Tibial nerve (tissue), 4 donors: ENCODE data around the gene GPAT3.

Experiments used
- EP300 ChIP-seq, 2 donors: sonication (generic); formaldehyde crosslinking; IDR thresholded peaks; one replicate each; pipeline ENCODE4 v1.6.1; 2017; ENCODE audit warnings: antibody characterized with exemption in 2 of 2, mild to moderate bottlenecking in 1 of 2
- POLR2A ChIP-seq, 2 donors: fragments of 450-650 bp; IDR thresholded peaks; one replicate each; pipeline ENCODE4 v1.6.1; 2017; ENCODE audit warnings: antibody characterized with exemption in 2 of 2, mild to moderate bottlenecking in 2 of 2, moderate library complexity in 2 of 2
- TF ChIP-seq, protein P1 (sequence below), 5 experiments: fragments of 200-600 bp in 3 of 5; fragments of 450-650 bp in 2 of 5; sonication (generic) in 3 of 5; IDR thresholded peaks; one replicate each; pipeline ENCODE4 v1.5.1; 2016 to 2019; ENCODE audit warnings: antibody characterized with exemption in 5 of 5, mild to moderate bottlenecking in 3 of 5, moderate library complexity in 2 of 5

- TF ChIP-seq, protein P1, sequence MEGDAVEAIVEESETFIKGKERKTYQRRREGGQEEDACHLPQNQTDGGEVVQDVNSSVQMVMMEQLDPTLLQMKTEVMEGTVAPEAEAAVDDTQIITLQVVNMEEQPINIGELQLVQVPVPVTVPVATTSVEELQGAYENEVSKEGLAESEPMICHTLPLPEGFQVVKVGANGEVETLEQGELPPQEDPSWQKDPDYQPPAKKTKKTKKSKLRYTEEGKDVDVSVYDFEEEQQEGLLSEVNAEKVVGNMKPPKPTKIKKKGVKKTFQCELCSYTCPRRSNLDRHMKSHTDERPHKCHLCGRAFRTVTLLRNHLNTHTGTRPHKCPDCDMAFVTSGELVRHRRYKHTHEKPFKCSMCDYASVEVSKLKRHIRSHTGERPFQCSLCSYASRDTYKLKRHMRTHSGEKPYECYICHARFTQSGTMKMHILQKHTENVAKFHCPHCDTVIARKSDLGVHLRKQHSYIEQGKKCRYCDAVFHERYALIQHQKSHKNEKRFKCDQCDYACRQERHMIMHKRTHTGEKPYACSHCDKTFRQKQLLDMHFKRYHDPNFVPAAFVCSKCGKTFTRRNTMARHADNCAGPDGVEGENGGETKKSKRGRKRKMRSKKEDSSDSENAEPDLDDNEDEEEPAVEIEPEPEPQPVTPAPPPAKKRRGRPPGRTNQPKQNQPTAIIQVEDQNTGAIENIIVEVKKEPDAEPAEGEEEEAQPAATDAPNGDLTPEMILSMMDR (IDR thresholded peaks at IDR 0.05) = no peak
- TF ChIP-seq POLR2A (IDR thresholded peaks at IDR 0.05) (no peak), EP300 (IDR thresholded peaks at IDR 0.05) (no peak)
Observed at GRCh38 chr4:83572848-83573247, 36.9 kb downstream of the GPAT3 start.
